ENCODE measurements around the gene SGCD.

DNA sequence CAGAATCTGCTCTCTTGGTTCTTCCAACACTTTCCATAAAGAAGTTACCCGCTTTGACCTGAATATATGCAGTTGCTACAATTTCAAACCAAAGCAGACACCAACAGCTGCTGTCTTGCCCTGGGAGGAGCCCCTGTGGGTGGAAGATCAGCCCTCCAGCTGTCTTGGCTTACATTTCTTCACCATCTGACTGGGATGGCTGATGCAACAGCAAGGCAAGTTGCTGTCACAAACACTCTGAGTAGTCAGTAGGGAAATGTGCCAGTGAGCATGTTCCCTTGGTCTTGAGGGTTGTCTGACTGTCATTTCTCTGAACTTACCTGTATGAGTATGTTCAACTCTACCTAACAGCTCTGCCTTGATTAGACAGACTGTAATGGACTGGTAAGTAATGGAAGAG, 152.9 kb downstream of the SGCD start:
- TF ChIP-seq, protein P1, sequence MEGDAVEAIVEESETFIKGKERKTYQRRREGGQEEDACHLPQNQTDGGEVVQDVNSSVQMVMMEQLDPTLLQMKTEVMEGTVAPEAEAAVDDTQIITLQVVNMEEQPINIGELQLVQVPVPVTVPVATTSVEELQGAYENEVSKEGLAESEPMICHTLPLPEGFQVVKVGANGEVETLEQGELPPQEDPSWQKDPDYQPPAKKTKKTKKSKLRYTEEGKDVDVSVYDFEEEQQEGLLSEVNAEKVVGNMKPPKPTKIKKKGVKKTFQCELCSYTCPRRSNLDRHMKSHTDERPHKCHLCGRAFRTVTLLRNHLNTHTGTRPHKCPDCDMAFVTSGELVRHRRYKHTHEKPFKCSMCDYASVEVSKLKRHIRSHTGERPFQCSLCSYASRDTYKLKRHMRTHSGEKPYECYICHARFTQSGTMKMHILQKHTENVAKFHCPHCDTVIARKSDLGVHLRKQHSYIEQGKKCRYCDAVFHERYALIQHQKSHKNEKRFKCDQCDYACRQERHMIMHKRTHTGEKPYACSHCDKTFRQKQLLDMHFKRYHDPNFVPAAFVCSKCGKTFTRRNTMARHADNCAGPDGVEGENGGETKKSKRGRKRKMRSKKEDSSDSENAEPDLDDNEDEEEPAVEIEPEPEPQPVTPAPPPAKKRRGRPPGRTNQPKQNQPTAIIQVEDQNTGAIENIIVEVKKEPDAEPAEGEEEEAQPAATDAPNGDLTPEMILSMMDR (optimal IDR thresholded peaks at IDR 0.05 in 1 of 3, IDR thresholded peaks at IDR 0.05 in 1 of 3, conservative IDR thresholded peaks at IDR 0.05 in 1 of 3; ENCODE audit: extremely low read depth in 1 of 3, insufficient read depth in 2 of 3, low read length in 3 of 3): no peak
- no peak for TF ChIP-seq EZH2 (IDR thresholded peaks at IDR 0.05; ENCODE audit: low read length)
